Nucleus accumbens (tissue), 56 donors: Measurements from ENCODE around the gene MYLK3.

ENCODE experiments used
- DNase-seq, 56 donors: peaks; one replicate each; lab custom pipeline; 2025; lab: John Stamatoyannopoulos, UW

Gene MYLK3

DNA sequence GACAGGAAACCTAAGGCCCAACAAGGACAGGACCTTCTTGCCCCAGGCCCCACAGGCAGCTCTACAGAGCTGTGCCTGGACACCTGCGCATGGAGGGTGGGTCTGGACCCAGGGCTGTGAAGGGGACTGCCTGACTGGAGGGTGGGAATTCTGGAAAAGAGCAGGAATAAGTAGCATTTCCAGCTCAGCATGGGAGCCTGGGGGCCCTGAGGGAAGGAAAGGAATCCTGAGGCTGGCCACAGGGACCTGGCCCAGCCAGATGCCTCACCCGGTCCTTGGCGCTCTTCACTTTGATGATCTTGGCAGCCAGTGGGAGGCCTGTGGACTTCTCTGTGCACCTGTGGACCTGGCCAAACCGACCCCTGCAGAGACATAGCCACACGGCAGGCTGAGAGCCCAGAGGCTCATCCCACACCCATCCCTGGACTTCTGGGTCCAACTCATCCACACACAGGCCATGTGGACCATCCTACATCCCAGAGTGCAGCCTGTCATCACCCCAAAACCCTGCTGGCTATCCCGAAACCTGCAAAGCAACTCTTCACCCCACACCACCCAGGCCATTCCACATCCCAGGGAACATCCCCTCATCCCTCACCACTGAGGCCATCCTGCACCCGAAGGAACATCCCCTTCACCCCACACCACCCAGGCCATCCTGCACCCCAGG, 18.7 kb downstream of the MYLK3 start:
- no peak for DNase-seq

DNA sequence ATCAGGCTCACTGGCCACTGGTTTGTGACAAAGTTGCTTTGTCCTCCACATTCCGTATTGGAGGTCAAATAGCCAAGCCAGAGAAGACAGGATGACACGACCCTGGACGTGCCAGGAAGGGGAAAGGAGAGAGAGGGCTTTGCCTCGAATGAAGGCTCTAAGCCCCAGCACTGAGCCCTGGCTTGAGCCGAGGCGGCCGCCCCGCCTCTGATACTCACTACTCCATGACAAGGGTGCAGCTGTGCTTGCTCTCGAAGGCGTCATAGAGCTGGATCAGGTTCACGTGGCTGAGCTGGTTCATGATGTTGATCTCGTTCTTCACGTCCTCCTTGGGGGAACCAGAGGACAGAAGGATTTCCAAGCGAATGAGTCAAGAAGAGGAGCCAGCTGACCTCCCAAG, 19.3 kb downstream of the MYLK3 start:
- no peak for DNase-seq

DNA sequence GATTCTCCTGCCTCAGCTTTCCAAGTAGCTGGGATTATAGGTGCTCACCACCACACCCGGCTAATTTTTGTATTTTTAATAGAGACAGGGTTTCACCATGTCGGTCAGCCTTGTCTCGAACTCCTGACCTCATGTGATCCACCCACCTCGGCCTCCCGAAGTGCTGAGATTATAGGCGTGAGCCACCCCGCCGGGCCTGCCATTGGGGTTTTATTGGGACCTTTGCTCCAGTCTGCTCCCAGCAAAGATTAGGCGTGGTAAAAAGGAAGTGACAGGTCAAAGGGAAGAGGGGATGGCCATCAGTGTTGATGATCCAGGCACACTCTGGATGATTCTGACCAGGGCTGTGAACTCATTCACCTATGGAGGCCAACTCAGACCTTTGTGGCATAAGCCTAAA, 20.5 kb downstream of the MYLK3 start:
- DNase-seq: no peak

DNA sequence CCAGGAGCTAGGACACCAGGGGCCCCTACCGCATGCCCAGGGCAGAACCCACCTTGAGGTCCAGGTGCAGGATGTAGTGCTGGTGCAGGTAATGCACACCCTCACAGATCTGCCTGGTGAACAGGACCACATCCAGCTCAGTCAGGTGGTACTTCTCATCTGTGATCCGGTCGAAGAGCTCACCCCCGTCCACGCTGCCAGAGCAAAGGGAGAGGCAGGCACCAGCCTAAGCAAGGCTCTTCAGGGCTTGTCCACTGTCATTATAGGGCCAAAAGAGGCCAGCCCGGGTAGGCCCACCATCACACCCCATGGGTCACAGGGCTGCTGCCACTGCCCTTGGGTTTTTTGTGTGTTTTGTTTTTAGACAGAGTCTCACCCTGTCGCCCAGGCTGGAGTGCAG, 21.0 kb downstream of the MYLK3 start:
- DNase-seq: no peak

DNA sequence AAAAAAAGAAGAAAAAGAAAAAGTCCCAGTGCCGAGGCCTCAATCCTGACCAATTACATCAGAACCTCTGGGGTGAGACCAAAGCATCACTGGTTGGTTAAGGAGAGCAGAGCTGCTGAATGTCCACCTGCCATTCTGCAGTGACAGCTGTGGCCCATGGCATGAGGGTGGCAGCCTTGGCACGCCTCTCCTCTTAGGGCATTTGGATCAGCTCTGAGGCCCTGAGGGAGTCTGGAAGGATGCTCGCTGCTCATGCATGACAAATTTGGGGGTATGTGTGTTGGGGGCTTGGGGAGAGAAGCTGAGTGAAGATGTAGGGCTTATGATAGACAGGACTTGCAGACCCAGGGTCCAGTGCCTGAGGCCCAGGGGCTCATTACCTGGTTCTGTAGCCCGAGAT, 26.3 kb downstream of the MYLK3 start:
- no peak for DNase-seq

DNA sequence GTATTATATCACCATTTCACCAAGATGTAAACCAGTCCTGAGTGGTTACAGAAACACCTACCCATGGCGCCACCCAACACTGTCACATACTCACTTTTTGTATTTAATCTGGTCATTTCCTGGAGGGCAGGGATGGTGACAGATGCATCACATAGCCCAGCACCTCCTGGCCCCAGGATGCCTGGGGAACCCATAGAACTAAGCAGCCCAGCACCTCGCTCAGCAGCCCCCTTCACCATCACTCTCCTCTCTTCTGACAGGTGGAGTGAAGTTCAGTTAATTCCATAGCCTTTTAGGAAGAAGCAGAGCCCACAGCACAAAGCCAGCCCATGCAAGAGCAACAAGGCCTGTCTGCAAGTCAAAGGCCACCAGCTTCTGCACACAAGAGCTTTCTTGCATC, 27.5 kb downstream of the MYLK3 start:
- DNase-seq: no peak

DNA sequence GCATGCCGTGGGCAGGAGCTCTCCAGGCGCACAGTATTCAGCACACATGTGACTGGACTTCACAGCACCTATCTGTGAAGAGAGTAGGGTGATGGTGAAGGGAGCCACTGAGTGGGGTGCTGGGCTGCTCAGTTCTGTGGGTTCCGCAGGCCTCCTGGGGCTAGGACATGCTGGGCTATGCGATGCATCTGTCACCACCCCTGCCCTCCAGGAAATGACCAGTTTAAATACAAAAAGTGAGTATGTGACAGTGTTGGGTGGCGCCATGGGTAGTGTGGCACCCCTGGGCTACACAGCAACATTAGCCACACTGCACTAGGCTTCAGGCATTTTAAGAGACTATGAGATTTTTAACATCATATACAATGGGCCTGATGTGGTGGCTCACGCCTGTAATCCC, 28.6 kb downstream of the MYLK3 start:
- no peak for DNase-seq

DNA sequence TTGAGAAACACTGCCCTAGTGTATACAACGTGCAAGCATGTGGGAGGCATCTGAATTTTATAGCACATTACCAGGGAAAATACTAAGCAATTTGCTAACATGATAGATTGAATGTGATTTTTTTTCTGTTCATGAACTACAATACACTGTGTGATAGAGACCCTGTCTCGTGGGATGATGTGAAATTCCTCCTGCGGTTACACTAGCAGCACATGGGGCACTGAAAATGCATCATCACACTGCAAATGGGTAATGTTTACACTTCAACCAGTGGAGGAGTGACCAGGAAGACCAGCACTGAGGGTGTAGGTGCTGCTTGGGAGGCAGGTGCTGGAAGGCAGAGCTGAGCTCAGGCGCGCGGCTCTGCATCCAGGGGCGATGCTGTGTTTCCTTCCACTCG, 29.9 kb downstream of the MYLK3 start:
- DNase-seq: no peak

DNA sequence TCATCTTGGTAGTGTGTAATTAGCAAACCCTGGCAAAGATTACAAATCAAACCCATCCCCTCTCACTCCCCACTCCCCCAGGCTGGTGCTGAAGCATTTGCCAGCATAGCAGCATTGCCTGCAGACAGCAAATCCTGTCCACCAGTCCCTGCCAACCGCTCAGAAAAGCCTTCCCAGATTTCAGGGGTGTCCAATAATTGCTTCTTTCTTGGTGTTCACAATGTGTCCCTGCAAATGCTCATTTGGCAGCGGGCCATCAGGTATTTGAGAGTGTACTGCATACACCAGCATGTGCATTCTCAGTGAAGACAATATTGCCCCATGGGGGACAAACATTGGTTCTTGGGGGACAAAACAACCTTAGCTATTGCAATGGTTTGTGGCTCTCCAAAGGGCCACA, 30.5 kb downstream of the MYLK3 start:
- DNase-seq: no peak

DNA sequence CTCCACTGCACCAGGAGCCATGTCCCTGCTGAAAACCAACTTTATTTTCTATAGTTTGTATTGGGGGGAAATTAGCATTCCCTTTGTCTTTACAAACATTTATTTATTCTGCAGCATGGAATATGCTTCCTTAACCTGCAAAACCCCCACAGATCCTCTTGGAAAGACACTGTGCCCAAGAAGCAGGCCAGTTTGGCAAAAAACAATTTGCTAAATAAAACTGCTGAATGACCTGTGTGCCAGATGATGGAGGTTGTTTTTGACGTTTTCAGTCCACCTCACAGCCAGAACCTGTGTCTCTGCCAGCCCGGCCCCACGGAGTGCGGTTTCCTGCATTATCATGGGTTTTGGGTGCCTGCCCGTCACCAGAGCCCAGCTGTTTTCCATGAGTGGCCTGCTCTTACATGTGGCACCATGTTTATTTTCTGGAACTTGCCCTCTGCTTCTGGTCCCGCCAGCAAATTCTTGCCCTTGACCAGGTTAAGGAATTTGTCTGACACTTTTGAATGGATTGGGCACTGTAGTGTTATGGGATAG, 32.3 kb downstream of the MYLK3 start:
- no peak for DNase-seq

DNA sequence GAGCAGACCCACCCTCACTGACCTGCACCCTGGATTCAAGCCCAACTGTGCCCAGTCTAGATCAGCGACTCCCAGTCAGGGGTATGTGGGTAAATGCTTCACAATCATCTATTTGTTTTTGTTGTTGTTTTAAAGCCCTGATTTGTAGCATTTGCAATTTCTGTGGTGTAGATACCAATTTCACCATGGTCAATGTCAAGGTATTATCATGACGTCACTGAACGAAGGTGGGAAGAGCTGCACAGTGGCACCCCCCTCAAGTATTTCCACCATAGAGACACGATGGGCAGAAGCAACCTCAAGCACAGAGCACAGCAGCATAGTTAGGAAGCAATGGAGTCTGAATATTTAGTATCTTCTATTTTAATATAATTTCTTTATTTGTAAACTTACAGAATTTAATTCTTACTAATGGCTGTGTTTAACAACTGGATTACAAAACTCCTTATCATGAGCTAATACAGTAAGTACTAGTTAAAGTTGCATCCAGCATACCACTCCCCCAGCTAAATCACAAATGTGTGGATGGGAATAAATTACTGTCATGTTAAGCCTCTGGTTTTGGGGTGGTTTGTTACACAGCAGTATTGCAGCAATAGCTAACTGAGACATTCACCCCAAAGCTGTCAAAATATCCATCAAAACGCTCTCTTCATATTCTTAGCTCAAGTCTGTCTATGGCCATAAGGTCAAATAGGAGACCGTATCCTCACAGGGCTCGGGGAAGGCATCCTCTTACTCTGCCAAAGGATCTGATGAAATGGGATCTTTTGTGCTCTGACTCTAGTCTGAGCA, 33.1 kb downstream of the MYLK3 start:
- DNase-seq: no peak

DNA sequence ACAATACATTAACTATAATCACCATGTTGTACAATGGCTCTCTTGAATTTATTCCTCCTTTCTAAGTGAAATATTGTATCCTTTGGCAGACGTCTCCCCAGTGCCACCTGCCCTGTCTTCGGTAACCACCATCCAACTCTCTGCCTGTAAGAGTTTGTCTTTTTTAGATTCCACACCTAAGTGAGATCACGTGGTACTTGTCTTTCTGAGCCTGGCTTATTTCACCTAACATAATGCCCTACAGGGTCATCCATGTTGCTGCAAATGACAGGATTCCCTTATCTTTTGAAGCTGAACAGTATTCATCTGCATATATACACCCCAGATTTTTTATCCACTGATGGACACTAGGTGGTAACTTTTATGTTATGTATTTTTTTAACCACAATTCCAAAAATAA, 34.5 kb downstream of the MYLK3 start:
- DNase-seq: no peak

DNA sequence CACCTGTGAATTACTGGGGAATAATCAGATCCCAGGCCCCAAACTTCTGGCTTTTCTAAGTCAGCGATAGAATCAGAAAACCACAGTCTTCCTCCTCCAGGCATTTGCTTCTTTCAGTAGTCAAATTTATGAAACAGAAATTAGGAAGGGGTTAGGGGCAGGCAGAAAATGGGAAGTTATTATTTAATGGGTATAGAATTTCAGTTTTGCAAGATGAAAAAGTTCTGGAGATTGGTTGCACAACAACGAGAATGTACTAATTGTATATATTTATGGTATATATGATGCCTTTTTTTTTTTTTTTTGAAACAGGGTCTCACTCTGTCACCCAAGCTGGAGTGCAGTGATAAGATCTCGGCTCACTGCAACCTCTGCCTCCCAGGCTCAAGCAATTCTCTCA, 35.2 kb downstream of the MYLK3 start:
- no peak for DNase-seq

DNA sequence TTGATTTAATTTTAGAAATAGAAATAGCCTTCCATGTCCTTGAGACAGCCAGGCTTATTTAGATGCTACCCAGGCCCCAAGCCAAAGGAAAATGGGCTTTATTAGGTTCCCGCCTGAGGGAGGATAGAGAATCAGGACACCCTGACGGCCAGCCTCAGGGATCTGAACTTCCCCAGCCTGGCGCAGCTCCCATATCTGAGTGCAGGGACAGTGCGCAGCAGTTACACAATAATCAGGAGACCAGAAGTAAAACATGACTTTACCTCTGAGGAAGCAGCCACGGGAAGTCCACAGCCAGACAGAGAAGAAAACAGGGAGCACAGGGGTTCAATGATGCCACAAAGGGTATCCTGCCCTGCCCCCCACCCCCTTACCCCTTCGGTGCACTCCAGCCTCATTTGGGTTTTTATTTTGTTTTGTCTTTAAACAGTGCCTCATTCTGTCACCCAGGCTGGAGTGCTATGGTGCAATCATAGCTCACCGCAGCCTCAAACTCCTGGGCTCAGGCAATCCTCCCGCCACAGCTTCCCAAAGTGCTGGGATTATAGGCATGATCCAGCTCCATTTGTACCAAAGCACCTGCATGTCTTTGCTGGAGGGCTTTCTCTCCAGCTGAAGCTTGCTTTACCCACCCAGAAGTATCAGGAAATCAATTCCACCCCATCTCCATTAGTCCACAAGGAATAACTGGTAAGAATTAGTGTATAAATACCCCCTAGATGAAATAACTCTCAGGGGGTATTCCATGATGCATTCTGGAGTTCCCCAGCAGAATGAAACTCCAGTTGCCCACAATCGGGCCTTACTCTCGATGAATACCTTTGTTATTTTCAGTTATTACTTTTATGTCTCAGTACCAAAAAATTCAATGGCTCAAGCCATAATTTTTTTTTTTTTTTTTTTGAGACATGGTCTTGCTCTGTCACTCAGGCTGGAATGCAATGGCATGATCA, 36.8 kb downstream of the MYLK3 start:
- peak in 1 of 56 donors; percentile 9 for DNase-seq

DNA sequence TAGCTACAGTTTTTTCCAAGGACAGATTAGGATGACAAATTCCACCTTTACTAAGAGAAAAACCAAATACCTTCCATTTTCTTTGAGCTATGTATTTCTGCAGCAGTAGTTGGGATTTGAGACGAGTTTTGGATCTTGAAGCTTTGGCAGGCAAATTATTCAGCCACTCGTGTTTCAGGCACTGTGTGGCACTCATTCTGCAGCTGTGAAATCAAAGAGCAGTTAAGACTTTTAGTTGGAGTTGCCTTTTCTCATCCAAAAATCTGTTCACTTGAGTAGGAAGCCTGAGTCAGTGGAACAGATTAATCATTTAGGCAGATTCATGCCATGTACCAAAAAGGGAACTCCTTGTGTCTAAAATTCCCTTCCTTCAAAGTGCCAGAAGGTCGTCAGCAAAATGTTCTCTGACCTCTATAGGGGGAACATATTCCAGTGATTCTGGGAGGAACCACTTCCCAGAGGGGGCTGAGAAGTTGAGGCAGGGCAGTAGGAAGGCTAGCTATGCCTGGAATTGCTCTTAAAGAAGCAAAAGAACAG, 38.6 kb downstream of the MYLK3 start:
- DNase-seq: peak in 4 of 56 donors; percentile 7 to 42 (median 12)

DNA sequence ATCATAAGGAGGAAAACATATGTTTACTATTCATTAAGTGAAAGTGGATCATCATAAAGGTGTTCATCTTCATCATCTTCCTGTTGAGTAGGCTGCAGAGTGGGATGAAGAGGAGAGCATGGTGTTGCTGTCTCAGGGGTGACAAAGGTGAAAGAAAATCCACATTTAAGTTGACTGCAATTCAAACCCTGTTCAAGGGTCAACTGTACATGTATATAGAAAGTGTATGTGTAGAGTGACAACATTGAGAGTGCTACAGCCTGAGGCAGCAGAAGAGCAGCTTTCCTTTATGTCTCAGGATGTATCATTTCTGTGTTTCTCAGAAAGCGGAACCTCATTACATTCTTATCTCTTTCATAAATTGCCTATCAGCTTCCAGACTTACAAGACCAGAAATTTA, 41.5 kb downstream of the MYLK3 start:
- DNase-seq: no peak

DNA sequence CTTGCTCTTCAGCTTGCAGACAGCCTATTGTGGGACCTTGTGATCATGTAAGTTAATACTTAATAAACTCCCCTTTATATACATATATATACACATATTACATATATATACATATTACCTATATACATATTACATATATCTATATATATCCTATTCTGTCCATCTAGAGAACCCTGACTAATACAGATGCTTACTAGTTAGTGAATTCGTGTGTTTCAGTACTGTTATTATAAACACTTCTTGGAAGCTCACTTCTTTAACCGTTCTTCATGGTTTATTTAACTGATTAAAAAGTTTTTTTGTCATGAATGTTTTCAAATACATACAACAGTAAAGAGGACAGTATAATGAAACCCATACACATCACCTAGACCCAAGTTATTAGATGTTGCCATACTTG, 46.1 kb downstream of the MYLK3 start:
- no peak for DNase-seq

DNA sequence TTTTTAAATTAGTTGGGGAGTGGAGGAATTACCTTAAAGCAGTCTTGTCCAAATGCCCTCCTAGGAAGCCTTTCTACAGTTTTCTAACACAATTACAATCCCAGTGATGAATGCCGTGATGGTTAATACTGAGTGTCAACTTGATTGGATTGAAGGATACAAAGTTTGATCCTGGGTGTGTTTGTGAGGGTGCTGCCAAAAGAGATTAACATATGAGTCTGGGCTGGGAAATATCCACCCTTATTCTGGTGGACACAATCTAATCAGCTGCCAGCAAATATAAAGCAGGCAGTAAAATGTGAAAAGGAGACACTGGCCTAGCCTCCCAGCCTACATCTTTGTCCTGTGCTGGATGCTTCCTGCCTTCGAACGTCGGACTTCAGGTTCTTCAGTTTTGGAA, 46.5 kb downstream of the MYLK3 start:
- DNase-seq: no peak

DNA sequence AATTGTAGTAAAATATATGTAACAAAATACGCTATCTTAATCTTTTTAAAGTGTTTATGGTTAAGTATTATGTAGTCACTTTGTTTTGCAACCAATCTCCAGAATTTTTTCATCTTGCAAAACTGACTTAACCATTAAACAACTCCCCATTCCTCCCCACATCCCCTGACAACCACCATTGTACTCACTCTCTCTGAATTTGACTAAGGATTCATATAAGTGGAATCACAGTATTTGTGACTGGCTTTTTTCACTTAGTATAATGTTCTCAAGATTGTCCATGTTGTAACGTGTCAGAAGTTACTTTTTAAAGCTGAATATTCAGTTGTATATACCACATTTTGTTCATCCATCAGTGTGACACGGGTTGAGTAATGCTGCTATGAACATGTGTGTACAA, 48.1 kb downstream of the MYLK3 start:
- no peak for DNase-seq

DNA sequence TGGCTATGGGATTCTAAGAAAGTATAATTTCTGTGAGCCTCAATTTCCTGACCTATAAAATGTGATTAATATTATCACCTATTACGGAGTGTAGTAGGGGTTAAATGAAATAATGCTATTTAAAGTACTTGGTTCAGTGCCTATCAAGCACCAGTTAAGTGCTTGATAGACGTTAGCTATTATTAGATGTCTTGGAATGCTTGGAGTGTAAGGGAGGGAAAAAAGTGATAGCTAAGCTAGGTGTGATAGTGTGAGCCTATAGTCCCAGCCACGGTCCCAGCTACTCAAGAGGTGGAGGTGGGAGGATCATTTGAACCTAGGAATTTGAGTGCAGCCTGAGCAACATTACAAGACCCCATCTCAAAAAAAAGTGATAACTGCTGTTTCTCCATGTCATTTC, 51.2 kb downstream of the MYLK3 start:
- no peak for DNase-seq

DNA sequence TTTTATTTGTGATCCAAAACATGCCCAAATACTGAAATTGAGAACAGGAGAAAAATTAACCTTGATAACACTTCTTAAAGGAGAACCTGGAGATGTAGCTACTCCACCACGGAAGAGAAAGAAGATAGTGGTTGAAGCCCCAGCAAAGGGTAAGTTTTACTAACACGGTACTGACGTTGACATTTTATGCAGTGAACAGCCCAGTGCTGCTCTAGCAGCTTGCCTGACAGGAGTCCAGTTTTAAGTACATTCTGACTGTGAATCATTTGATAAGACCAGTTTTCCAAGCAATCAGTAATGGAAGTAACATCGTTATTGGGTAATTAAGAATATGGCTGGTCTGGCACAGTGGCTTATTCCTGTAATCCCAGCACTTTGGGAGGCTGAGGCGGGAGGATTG, 52.2 kb downstream of the MYLK3 start:
- DNase-seq: no peak
